NCI-H2081 (cell line): ENCODE measurements around the gene ETV5.

Source experiments
- DNase-seq, 2 experiments: peaks; one replicate each; lab custom pipeline; 2025; lab: John Stamatoyannopoulos, UW

The ETV5 gene

DNA sequence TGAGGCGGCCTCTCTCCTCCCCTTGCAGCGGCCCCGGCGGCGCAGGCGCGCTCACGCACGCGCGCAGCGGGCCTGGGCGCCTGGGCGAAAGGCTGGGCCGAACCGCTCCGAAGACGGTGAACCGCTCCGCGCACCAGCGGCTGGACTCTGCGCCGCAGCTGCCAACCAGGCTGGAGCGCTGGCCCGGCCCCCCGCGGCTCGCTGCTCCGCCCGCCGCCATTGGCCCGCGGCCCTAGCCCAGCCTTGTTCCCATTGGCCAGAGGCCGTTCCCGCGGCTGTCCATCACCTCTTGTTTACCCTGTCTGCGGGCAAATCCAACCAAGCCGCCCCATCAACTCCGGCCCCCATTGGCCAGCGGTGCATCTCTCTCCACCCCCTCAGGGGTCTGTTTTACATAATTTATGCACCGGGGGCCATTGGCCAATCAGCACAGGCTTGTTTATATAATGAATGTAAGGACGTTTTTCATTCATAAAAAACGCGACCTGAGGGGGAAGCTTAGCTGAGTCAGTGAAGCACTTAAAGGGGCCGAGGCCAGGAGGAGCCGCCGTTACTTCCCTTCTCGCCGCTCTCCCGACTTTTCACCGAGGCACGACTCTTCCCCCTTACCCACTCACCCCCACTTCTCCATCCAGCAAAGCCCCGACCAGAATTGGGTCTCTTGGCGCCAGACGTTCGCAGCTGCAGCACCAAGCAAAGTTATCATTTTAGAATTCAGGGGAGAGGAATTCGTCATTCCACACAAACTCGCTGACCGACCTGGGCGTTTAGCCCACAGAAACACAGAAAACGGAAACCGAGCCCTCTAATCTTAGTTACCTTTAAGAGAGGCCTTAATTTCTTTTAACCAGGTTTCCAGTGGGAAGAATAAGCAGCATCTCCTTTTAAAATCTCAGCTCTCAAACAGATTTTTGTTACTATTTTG, at the start of gene ETV5:
ETV5 (minus strand) TSS at position 149 of the 925 bp plus-strand sequence. CDS start 3,221 bp downstream, outside the sequence.
- DNase-seq: peak; percentile 98 to 99

DNA sequence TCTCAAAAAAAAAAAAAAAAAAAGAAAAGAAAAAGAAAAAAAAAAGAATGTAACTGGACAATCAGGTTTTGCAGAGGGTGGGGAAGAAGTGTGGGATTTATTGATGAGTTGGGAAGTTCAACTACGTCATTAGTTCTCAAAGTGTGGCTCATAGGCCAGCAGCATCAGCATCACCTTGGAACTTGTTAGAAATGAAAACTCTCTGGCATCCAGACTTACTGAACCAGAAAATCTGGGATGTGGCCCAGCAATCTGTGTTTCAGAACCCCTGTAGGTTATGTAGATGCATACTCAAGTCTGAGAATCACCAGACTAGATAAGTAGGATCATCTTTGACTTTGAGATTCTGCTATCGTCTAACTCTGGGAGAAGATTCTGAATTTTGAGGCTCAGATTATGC, 45.8 kb upstream of the ETV5 start:
- DNase-seq: no peak

DNA sequence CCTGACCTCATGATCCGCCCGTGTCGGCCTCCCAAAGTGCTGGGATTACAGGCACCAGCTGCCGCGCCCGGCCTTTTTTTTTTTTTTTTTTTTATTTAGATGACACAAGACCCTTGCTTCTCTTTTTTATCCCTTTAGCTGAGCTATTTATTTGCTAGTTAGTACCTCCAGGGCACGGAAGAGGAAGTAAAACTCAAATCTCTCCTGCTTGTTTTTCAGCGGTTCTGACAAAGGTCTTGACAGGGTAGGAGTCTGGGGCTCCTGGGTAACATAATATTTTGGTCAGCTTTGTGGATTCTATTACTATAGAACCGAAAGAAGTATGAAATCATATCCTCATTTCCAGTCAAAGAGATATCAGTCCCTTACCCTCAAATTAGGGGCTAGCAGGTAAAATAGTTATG, 44.0 kb upstream of the ETV5 start:
- no peak for DNase-seq

DNA sequence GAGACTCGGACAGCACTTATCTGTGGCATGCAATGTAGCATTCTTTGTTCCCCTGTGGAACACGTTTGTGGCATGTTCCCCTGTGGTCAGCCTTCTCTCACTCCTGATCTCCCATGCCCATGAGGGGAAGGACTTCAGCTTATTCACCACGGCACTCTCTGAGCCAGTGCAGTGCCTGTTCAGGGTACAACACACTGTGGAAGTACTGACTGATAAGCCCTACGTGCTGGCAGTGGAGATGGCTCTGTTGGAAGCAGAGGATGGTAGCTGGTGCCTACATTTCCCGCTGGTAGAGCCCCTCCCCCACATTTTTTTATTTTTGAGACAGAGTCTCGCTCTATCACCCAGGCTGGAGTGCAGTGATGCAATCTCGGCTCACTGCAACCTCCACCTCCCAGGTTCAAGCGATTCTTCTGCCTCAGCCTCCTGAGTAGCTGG, 43.5 kb upstream of the ETV5 start:
- DNase-seq: no peak

DNA sequence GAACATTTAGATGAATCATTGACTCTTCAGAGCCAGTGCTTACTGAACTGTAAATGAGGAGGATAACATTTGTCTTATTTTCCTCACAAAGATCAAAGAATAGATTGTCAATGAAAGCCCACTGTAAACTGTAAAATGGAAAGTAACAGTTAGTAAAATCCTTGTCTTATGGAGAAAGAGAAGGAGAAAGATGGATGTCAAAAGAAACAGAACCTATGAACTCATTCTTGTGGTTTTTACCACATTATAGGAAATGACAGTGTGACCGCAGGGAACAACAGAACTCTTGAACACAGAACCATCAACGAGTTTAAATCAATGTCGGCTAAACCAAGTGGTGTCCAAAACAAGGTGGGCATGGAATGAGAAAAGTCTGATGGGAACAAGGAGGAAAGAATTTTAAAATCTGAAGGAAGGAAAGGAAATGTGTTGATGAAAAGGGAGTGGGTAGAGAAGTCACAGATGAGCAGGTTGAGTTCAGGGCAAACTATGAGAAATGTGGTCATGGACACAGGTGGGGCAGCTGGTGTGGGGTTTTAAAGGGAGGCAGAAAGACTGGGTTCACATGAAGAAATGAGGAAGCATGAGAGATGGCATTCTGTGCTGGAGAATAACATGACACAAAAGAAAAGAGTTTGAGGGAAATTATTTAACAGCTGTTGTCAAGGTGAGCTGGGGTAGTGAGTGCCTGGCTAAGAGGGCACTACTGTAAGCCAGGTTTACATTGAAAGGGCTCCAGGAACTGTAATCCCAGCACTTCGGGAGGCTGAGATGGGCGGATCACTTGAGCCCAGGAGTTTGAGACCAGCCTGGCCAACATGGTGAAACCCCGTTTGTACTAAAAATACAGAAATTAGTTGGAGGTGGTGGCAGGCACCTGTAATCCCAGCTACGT, 42.4 kb upstream of the ETV5 start:
- no peak for DNase-seq

DNA sequence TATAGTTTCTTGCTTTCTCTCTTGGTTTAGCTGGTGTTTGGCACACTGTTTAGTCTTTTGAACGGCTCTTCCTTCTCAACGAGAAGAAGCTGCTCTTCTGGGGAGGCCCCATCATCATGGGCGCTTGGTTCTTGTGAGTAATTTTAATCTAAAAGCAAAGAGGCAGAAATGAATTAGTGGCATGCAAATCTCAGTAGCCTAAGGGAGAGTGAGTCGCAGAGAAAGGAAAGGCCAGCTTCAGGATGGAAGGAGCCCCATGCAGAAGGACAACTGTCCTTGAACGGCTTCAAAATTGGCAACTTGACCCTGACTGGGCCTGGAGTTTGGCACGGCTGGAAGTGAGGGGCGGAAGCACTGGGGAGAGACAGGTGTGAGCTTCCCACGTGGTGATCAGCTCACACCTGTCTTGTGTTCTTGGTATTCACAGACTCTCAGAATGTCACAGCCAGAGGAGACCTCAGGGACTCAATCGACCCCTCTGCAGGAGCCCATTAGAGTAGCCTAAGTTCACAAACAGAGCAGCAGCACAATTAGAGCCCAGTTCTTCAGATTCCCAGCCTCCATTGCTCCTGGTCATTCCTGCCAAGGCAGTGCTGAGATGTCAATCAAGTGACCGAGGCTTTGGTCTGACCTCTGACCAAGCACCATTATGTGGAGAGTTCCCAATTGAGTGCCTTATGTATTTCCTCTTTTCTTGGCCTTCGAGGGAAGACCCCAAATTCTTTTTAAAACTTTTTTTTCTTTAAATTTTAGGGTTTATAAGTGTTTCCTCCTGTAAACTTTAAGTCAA, 41.3 kb upstream of the ETV5 start:
- DNase-seq: no peak

DNA sequence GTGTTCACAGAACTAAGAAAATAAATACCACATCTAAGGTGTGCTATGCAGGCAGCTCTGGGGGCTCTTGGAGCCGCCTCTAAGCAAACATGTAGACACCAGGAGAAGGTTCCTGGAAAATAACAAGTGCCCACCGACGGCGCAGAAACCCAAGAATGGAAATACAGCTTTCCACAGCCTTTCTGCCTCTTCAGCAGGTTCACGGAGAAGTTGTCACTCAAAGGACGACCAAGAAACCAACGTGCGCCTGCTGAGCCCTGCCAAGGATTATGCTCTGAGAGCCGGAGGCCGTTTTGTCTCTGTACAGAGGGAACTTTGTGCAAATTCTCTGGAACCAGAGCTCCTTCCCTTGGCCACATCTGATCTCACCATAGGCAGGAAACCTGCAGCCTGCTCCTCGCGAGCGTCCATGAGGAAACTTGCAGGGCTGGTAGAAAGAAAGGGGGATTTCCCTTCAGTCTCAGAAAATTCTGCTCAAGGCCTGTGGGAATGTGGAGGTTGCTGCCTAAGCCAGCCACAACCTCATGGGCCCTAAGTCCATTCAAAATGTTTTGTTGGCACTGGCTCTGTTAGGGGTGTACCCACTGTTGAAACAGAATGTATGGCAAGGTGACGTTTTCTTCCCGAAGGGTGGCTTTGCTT, 40.6 kb upstream of the ETV5 start:
- no peak for DNase-seq

DNA sequence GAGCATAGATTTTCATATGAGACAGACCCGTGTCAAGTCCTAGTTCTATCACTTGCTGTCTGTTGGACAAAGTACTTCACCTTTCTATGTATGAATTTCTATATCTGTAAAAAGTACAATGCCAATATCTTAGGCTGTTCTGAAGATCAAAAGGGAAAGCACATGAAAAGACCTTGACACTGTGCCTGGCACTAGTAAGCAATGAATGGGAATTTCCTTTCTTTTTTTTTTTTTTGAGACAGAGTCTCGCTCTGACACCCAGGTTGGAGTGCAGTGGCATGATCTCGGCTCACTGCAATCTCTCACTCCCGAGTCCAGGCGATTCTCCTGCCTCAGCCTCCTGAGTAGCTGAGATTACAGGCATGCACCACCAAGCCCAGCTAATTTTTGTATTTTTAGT, 35.4 kb upstream of the ETV5 start:
- no peak for DNase-seq

DNA sequence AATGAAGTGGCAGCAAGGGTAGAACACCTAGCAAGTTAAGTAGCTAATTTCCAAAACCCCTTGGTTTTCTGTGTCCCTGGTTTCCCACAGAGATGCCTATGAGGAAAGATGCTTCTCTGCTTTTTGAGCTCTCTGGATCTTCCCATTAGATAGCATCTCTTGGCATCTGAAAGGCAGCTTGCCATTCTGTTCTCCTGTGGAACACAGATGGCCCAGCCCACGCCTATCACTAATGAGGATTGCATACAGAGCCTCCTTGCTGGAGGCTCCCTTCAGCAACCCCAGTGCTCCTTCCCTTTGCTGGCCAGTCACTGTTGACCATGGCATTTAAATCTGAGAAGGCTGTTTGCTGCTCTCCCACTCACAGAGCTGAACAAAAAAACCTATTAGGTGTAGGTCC, 34.4 kb upstream of the ETV5 start:
- DNase-seq: no peak

DNA sequence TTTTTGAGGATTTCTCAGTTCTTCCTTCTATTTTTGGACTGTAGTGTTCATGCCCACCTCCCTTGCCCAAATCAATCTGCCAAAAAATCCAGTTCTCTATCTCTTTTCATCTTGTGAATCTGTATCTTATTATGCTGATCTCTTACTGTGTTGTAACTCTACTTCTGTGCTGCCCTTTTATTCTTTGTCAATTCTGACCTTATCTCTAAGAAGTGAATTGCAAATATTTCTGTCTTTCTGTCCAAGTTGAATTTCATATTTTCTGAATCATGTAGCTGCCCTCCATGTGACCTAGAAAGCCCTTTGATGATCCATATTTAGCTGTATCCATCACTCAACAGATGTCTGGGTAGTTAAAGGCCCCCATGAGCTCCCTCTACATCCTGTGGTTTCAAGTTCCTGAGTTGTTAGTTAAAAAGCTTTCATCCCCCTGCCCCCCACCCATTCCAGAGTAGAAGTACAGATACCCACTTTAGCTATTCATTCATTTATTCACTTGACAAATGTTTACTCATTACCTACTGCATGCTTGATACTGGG, 33.6 kb upstream of the ETV5 start:
- no peak for DNase-seq

DNA sequence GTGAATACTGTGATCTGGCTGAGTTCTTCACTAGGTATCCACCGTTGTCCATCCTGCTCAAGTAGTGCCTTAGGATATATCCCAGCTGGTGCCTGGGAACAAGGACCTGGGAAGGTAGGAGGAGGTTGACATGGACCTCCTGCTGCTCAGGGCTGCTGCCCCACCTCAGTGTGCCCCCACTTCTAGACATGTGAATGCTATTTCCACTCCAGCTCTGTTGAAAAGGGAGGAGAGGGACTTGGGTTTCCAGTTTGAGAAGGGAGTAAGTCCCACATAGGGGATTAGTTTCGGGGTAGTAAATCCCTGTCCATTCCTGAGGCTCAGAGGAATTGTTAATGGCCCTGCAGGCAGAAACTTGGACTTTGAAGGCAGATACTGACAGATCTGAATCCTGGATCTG, 32.9 kb upstream of the ETV5 start:
- no peak for DNase-seq

DNA sequence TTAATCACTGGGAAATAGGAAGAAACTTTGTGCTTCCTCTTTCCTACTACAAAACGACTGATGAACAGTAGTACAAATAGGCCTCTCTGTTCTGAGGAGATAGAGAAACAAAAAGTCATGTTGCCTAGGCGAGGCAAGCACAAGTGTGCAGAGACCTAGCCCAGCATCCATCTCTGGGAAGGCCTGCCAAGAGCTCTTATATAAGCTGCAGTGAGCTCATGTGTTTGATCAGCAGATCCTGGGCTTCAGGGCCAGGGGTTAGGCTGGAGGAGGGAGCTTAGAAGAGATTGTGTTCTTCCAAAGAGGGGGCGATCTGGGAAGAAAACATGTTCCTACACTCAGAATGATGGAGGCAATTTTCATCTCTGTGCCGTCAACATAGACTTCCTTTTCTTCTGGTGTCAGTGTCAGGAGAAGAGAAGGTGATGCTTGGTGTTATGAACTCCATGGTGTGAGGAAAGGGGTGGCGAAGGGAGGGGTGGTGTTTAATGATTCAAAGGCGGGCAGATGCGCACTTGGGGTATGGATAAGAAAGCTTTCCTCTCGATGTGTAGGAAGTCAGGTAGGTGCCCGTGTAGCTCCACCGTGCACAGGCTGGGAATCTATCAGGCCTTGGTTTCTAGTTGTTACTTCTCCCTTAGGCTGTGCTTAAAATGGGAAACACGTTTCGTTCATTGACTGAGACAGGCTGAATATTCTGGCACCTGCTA, 29.5 kb upstream of the ETV5 start:
- DNase-seq: no peak

DNA sequence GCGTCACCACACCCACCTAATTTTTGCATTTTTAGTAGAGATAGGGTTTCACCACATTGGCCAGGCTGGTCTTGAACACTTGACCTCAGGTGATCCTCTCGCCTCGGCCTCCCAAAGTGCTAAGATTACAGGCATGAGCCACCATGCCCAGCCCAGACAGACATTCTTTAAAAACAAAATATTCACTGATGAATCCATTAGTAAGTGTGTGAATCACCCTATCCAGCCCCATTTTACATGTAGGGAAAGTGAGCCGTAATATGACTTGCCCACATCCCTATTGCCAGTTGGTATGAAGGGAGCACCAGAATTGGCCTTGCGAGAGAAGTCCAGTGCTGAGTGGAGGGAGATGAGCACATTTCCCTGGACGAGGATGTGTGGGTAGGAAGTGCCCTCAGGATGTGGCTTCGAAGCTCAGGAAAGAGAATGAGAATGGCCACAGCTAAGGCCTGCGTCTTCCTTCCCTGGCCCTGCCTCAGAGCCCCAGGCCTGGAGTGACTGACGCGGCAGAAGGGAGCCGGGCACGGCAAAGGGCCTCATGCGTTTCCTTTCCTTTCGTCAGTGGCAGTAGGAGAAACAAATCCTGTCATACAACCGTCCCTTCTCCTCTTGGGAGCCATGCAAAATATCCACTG, 28.3 kb upstream of the ETV5 start:
- no peak for DNase-seq

DNA sequence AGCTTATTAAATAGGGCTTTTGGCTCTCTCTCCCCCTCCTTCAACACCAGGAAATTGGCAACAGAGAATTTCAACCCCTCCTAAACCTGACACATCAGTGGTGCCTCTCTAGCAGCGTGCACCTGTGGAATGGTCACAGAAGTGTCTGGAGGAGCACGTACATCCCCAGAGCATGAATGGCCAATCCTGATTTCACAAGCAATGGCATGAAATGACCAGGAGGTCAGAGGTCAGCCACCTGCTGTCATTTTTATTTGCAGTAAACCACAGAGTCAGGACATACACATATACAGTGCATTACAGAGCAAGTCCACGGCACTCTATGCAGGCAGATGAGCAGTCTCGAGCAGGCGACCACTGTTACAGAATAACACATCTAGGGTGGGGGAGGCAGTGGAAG, 25.1 kb upstream of the ETV5 start:
- DNase-seq: no peak

DNA sequence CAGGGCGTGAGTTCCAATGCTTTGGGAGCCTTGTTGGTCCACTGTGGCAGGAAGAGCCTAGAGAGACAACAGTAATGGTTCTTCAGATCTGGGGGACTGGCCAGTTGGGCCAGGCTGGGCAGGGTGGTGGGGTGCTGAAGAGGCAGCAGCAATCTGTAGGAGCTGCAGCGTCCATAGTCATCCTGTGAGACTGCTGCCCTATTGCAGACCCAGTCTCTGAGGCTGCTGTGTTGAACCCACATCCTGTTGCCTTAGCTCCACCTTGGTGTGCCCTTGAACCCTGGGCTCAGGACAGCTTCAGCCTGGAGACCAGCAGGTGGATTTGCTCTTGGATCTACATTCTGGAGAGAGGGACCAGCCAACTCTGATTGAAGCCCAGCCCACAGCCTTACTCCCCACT, 23.6 kb upstream of the ETV5 start:
- no peak for DNase-seq

DNA sequence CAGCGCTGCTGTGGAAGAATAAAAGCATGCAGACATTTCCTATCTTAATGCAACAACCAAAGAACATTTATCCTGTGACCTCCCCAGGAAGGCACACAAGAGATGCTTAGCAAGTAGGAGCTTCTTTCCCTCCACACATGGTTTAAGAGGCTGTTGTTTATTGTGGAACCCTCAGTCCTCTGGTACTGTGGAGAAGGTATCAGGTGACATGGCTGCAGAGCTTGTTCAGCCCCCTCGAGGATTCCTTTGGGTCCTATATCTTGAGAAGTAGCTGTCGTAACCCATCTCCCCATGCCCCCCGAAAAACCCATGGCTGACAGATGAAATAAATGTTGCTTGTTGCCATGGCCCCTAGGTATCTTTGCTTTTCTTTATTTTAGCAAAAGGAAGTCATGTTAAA, 20.3 kb upstream of the ETV5 start:
- no peak for DNase-seq

DNA sequence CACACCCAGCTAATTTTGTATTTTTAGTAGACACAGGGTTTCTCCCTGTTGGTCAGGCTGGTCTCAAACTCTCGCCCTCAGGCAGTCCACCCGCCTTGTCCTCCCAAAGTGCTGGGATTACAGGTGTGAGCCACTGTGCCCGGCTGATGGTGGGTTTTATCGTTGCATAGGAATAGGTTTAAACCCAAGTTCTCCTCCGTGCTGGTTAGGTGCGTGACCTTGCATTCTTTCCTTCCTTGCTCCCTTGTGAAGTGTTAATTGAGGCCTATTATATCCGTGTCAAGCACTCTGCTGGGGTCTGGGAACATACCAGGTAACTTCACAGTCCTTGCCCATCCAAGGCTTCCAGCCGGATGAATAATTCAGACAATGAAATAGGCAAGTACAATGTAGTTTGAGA, 19.3 kb upstream of the ETV5 start:
- no peak for DNase-seq

DNA sequence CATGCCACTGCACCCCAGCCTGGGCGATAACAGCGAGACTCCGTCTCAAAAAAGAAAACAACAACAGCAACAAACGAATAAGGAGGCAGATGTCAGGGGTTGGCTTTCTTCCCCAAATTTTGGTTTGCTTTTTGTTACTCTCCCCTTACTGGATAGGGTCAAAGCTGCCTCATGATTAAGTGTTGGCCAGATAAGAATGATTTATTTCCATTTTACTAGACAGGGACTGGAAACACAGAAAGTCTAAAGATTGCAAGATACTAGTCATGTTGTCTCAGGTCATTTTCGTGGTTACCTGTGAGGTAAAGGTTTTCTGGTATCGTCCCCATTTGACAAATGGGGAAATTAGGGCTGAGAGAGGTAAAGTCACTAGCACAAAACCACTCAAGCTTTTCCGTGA, 18.6 kb upstream of the ETV5 start:
- DNase-seq: no peak

DNA sequence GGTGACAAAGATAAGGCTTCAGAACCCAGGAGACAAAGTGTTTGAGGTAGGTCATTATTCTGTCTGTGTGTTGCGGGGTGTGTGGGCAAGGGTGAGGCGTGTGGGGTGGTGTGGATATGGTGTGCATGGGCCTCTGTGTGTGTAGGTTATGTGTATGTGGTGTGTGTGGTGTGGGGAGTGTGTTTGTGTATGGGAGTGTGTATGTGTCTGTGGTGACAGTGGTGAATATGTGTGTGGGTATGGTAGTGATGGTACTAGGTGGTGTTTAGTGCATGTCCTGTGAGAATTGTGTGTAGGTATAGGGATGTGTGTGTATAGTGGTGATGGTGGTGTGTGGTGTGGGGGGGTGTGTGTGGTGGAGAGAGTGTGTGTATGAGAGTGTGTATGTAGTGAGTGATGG, 16.2 kb upstream of the ETV5 start:
- DNase-seq: no peak

DNA sequence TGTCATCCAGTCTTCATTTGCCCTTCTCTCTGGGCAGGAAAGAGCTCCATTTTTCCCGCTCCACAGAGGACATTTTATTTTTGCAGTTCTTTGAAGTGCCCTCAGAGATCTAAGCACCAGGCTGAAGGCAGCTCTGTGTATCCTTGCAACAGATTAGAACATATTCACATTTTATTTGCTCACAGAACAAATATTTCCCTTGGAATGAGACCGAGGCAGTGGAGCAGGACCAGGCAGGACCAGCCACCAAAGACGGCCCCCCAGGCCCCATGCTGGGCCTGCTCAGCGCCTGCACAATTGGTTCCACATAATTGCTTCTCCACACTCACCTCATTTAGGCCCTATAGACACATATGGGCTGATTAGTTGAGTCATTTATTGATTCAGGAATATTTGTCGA, 15.7 kb upstream of the ETV5 start:
- DNase-seq: no peak
